Ovary (tissue), 9 donors: ENCODE measurements around the gene RWDD4. TPM values are rescaled to one million over a fixed set of nuclear protein-coding genes. Genes with fewer than 3 reads are reported as not detected.

ENCODE experiments used
- DNase-seq, 5 donors: peaks; one replicate each; pipeline ENCODE4 v3.0.0-alpha.2; 2019 to 2020
- H3K27ac ChIP-seq, 2 donors: fragments of 200-600 bp; one replicate each; pipeline versions ENCODE4 v1.5.1 to v1.8.0; 2019 to 2022
- H3K27me3 ChIP-seq: fragments of 200-600 bp; one replicate; pipeline ENCODE4 v1.8.0; 2022
- H3K36me3 ChIP-seq: fragments of 200-600 bp; sonication (generic); one replicate; pipeline ENCODE4 v1.5.1; 2019
- H3K4me1 ChIP-seq: one replicate; pipeline ENCODE4 v1.8.1; 2013; ENCODE audit warnings: mild to moderate bottlenecking, moderate library complexity; ENCODE audit not compliant: insufficient read depth
- H3K4me3 ChIP-seq: fragments of 200-600 bp; sonication (generic); one replicate; pipeline ENCODE4 v1.5.1; 2017
- H3K9me3 ChIP-seq, 2 donors: fragments of 200-600 bp in 1 of 2; sonication (generic) in 1 of 2; one replicate each; pipeline versions ENCODE4 v1.5.1 to v1.8.1; 2013 to 2019; ENCODE audit warnings: mild to moderate bottlenecking in 1 of 2, moderate library complexity in 1 of 2
- CTCF ChIP-seq, 3 donors: fragments of 450-650 bp in 2 of 3; fragments of 200-600 bp in 1 of 3; IDR thresholded peaks; one replicate each; pipeline versions ENCODE4 v1.5.1 to v1.8.0; 2016 to 2022; ENCODE audit warnings: antibody characterized with exemption in 3 of 3, mild to moderate bottlenecking in 1 of 3
- EP300 ChIP-seq: sonication (generic); formaldehyde crosslinking; IDR thresholded peaks from one replicate; pipeline ENCODE4 v1.6.1; 2017; ENCODE audit warnings: antibody characterized with exemption
- POLR2A ChIP-seq: fragments of 450-650 bp; IDR thresholded peaks from one replicate; pipeline ENCODE4 v1.6.1; 2017; ENCODE audit warnings: antibody characterized with exemption, mild to moderate bottlenecking, moderate library complexity
- WGBS, 3 donors: extraction: QIAGEN DNeasy Blood & Tissue Kit in 1 of 3; methylation state at CpG; one replicate each; pipeline versions ENCODE4 v1.1.5 to v1.1.7; 2013 to 2017; 5-methylcytosine and 5-hydroxymethylcytosine counted together
- intact Hi-C, 4 donors: fragments of 100-400 bp; cut with DNase I; formaldehyde crosslinking; loops; one replicate each; pipeline versions ENCODE4 v1.11.0 to v1.15.1; 2022 to 2023
- polyA plus RNA-seq, 2 donors: library from polyadenylated mRNA; stranded (reverse); fragments of 200-250 nt in 1 of 2; fragments of 350-450 nt in 1 of 2; fragmentation: Illumina TruSeq in 1 of 2; extraction: RNeasy Lipid Tissue Mini Kit (QIAGEN cat#74804) in 1 of 2; gene quantifications; one replicate each; pipeline ENCODE4 v1.2.3, GENCODE V29; 2013 to 2014
- total RNA-seq, 7 donors: library from RNA; depleted of rRNA in 2 of 7; stranded (reverse); fragments of >200 nt in 2 of 7; fragmentation: NEBNext Ultra II Directional in 3 of 7; extraction: Animal tissue kit (Norgen Biotek cat#: 25700) in 3 of 7; gene quantifications; one replicate each; pipeline versions ENCODE4 v1.1.0 to v1.2.4, GENCODE V29; 2016 to 2023
- donor health status: DM: no; HTN: no; CAD: no; lungs with moderate emphysema.
- donor health status: DM: no; HTN: no; CAD: no.
- donor health status: Bipolar disorder and iron deficiency.
- donor health status: DM: yes; HTN: yes; CAD: no.
- donor health status: DM: no; HTN: no; CAD: no.
- donor health status: DM: yes; HTN: yes; CAD: no.

Gene RWDD4
- total and polyA plus RNA-seq, 9 donors = 29.0 to 63.5 (median 37.8) TPM

GRCh38 chr4:183610613-183611012 is 48.4 kb downstream of the RWDD4 start:
- intact Hi-C loops = no loop called here
- H3K36me3 ChIP-seq = no peaks in the 10 kb centered on the region
- H3K4me1 ChIP-seq = peaks cover 6% of the 10 kb centered on the region
- H3K4me3 ChIP-seq = no peak overlapping the region
- peak in 2 of 5 donors; percentile 29 to 52 for DNase-seq
- H3K27ac ChIP-seq = peak overlapping the region in 1 of 2 donors; percentile 48
- H3K27me3 ChIP-seq = no peaks in the 10 kb centered on the region
- TF ChIP-seq CTCF (IDR thresholded peaks at IDR 0.05) = no peak
- TF ChIP-seq POLR2A = no peak
- no peak for TF ChIP-seq EP300
- 15 to 27% (median 25%) methylated on average over 7 of the region's 7 CpGs for WGBS, 3 donors
- no peaks in the 10 kb centered on the region for H3K9me3 ChIP-seq

GRCh38 chr4:183610033-183610432 is 49.0 kb downstream of the RWDD4 start:
- Histone ChIP-seq H3K27ac (peak overlapping the region in 1 of 2 donors; percentile 48), H3K4me1 (peaks cover 6% of the 10 kb centered on the region), H3K4me3 (no peak overlapping the region), H3K27me3 (no peaks in the 10 kb centered on the region), H3K36me3 (no peaks in the 10 kb centered on the region), H3K9me3 (no peaks in the 10 kb centered on the region)
- DNase-seq = peak in 2 of 5 donors; percentile 43 to 57
- 84 to 95% (median 92%) methylated on average over 2 of the region's 2 CpGs for WGBS, 3 donors
- intact Hi-C loops = no loop called here
- TF ChIP-seq CTCF (IDR thresholded peaks at IDR 0.05) (no peak), POLR2A (no peak), EP300 (no peak)

DNA sequence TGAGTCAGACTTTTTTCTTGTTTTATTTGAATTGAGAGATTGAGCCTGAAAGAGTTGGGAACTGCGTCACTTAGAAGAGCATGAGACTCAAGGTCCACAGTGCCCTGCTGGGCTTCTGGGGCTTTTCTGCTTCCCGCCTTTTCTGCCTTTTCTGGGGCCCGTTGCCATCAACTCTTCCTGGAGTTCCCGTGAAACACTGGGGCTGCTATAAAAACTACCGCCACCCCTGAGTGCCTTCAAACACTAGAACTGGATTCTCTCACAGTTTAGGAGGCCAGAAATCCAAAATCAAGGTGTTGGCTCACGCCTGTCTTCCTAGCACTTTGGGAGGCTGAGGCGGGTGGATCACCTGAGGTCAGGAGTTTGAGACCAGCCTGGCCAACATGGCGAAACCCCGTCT is 49.8 kb downstream of the RWDD4 start:
- WGBS, 3 donors = 94 to 95% (median 95%) methylated on average over 9 of the region's 9 CpGs
- Histone ChIP-seq H3K4me3 (no peak overlapping the region), H3K4me1 (peaks cover 6% of the 10 kb centered on the region), H3K27ac (no peak overlapping the region), H3K36me3 (no peaks in the 10 kb centered on the region), H3K9me3 (no peaks in the 10 kb centered on the region), H3K27me3 (no peaks in the 10 kb centered on the region)
- intact Hi-C loops = loop anchor here in 3 of 4 donors (10.0 kb wide), 1 partner anchor 104 kb away; the partner anchor contains the start of gene ING2 (in 3 of the 3)
- DNase-seq = no peak
- TF ChIP-seq POLR2A = no peak
- TF ChIP-seq CTCF (IDR thresholded peaks at IDR 0.05) = no peak
- no peak for TF ChIP-seq EP300

DNA sequence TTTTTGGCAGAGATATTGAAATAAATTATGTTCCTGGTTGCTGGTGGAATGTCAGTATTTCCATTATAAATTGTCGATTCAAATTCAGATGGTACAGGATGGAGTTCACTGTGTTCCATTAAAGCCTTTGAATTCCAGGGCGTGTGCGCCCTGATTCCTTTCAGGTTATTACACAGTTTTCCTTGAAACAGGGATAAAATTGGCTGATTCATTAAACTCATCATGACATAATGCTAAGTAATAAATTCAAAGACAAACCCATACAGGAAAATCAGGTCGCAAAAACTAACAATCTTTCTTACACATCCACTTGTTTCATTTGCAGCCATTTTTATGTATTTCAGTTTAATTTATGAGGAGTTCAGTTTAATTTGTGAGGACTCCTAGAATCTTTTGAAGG is 51.1 kb downstream of the RWDD4 start:
- intact Hi-C loops = loop anchor here in 3 of 4 donors (10.0 kb wide), 1 partner anchor 103 kb away; the partner anchor contains the start of gene ING2 (in 3 of the 3)
- no peak for DNase-seq
- no peak overlapping the region for H3K4me3 ChIP-seq
- H3K36me3 ChIP-seq = no peaks in the 10 kb centered on the region
- H3K27me3 ChIP-seq = no peaks in the 10 kb centered on the region
- H3K9me3 ChIP-seq = no peaks in the 10 kb centered on the region
- H3K4me1 ChIP-seq = peaks cover 4% of the 10 kb centered on the region
- TF ChIP-seq CTCF (IDR thresholded peaks at IDR 0.05) (no peak), EP300 (no peak), POLR2A (no peak)
- WGBS, 3 donors = 72 to 94% (median 91%) methylated on average over 4 of the region's 4 CpGs
- no peak overlapping the region for H3K27ac ChIP-seq
